OCI-LY1 (cell line): ENCODE data around the gene POLR2A.

Experiments
- H2AFZ ChIP-seq: fragments of 200-600 bp; sonication (generic), shearing (Covaris generic); 2 replicates; pipeline ENCODE4 v1.6.0; 2014; ENCODE audit warnings: antibody characterized with exemption, mild to moderate bottlenecking, low read length
- H3F3A ChIP-seq: fragments of 200-600 bp; sonication (generic), shearing (Covaris generic); 2 replicates; pipeline ENCODE4 v1.6.0; 2014; ENCODE audit warnings: mild to moderate bottlenecking, antibody characterized with exemption, low read length, moderate library complexity; ENCODE audit not compliant: insufficient read depth
- H3K27ac ChIP-seq: fragments of 200-600 bp; sonication (generic); 2 replicates; pipeline ENCODE4 v1.5.1; 2014; ENCODE audit warnings: low read length, mixed run types, mild to moderate bottlenecking, low read depth; ENCODE audit not compliant: poor library complexity, severe bottlenecking
- H3K27me3 ChIP-seq: fragments of 200-600 bp; sonication (generic); 2 replicates; pipeline ENCODE4 v1.6.0; 2014; ENCODE audit warnings: antibody characterized with exemption, mild to moderate bottlenecking, low read length, moderate library complexity; ENCODE audit not compliant: insufficient read depth
- H3K36me3 ChIP-seq: fragments of 200-600 bp; sonication (generic); 2 replicates; pipeline ENCODE4 v1.6.1; 2014; ENCODE audit warnings: mild to moderate bottlenecking, antibody characterized with exemption, low read length, moderate library complexity, mixed read lengths; ENCODE audit not compliant: insufficient read depth
- H3K4me1 ChIP-seq: fragments of 200-600 bp; sonication (generic); 2 replicates; pipeline ENCODE4 v1.5.1; 2014; ENCODE audit warnings: mild to moderate bottlenecking, low read length, moderate library complexity; ENCODE audit not compliant: insufficient read depth, severe bottlenecking
- H3K4me2 ChIP-seq: fragments of 200-600 bp; sonication (generic), shearing (Covaris generic); 2 replicates; pipeline ENCODE4 v1.6.1; 2014; ENCODE audit warnings: low read length
- H3K4me3 ChIP-seq: fragments of 200-600 bp; sonication (generic); 2 replicates; pipeline ENCODE4 v1.5.1; 2014; ENCODE audit warnings: low read length, low read depth, mild to moderate bottlenecking, mixed read lengths; ENCODE audit not compliant: poor library complexity, severe bottlenecking
- H3K79me2 ChIP-seq: fragments of 200-600 bp; shearing (Covaris generic); 2 replicates; pipeline ENCODE4 v1.6.1; 2016; ENCODE audit warnings: mixed run types, low read length, mixed read lengths; ENCODE audit not compliant: insufficient read depth
- H3K9ac ChIP-seq: fragments of 200-600 bp; sonication (generic), shearing (Covaris generic); 2 replicates; pipeline ENCODE4 v1.6.1; 2014; ENCODE audit warnings: mild to moderate bottlenecking, low read length, mixed read lengths
- H3K9me2 ChIP-seq: fragments of 200-600 bp; sonication (generic), shearing (Covaris generic); 2 replicates; pipeline ENCODE4 v1.6.1; 2014; ENCODE audit warnings: low read depth, mild to moderate bottlenecking, low read length, mixed read lengths
- H3K9me3 ChIP-seq: fragments of 200-600 bp; shearing (Covaris generic); 2 replicates; pipeline ENCODE4 v1.6.1; 2014; ENCODE audit warnings: low read length, mixed read lengths
- H4K20me1 ChIP-seq: fragments of 200-600 bp; sonication (generic), shearing (Covaris generic); 2 replicates; pipeline ENCODE4 v1.6.0; 2016; ENCODE audit warnings: mild to moderate bottlenecking, low read length; ENCODE audit not compliant: insufficient read depth
- EZH2 ChIP-seq: fragments of 200-600 bp; sonication (generic), shearing (Covaris generic); IDR thresholded peaks from 2 replicates; pipeline ENCODE4 v1.8.0; 2017; ENCODE audit warnings: borderline replicate concordance, mixed run types, mild to moderate bottlenecking, antibody characterized with exemption, low read length, moderate library complexity, mixed read lengths
- TF ChIP-seq, protein P1 (sequence below): fragments of 200-600 bp; sonication (generic), shearing (Covaris generic); IDR thresholded peaks from 2 replicates; pipeline ENCODE4 v1.5.1; 2017; ENCODE audit warnings: mild to moderate bottlenecking, antibody characterized with exemption, low read length, moderate library complexity, mixed read lengths

POLR2A gene

GRCh38 chr17:7530023-7530900 lies 46.1 kb downstream of the POLR2A start:
- H3K9me2 ChIP-seq: no peaks in the 10 kb centered on the region
- H4K20me1 ChIP-seq: no peaks in the 10 kb centered on the region
- H3F3A ChIP-seq: no peaks in the 10 kb centered on the region
- H3K79me2 ChIP-seq: no peaks in the 10 kb centered on the region
- H3K9ac ChIP-seq: no peak overlapping the region
- H3K36me3 ChIP-seq: no peaks in the 10 kb centered on the region
- no peak overlapping the region for H3K4me2 ChIP-seq
- peaks cover under 1% of the 10 kb centered on the region; the same call in 1 of the 2 replicates for H3K27me3 ChIP-seq
- H3K9me3 ChIP-seq: no peaks in the 10 kb centered on the region
- no peak overlapping the region for H3K27ac ChIP-seq
- H3K4me3 ChIP-seq: no peak overlapping the region
- TF ChIP-seq, protein P1, sequence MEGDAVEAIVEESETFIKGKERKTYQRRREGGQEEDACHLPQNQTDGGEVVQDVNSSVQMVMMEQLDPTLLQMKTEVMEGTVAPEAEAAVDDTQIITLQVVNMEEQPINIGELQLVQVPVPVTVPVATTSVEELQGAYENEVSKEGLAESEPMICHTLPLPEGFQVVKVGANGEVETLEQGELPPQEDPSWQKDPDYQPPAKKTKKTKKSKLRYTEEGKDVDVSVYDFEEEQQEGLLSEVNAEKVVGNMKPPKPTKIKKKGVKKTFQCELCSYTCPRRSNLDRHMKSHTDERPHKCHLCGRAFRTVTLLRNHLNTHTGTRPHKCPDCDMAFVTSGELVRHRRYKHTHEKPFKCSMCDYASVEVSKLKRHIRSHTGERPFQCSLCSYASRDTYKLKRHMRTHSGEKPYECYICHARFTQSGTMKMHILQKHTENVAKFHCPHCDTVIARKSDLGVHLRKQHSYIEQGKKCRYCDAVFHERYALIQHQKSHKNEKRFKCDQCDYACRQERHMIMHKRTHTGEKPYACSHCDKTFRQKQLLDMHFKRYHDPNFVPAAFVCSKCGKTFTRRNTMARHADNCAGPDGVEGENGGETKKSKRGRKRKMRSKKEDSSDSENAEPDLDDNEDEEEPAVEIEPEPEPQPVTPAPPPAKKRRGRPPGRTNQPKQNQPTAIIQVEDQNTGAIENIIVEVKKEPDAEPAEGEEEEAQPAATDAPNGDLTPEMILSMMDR: no peak
- no peak for TF ChIP-seq EZH2
- H2AFZ ChIP-seq: no peak overlapping the region
- H3K4me1 ChIP-seq: no peaks in the 10 kb centered on the region

DNA sequence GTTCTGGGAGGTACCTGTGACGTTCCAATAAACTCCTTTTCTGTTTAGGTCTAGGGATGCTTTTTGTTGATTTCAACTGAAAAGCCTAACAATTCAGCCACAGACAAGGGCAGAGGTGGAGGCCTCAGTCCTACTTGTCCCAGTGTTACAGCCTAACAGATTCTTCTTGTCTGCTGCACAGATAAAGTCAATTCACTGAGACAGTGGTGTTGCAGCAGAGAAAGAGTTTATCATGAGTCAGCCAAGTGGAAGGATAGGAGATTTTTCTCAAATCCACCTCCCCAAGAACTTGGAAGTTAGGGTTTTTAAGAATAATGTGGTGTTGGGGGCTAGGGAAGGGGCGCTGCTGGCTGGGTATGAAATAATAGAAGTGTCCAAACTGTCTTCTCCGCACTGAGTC lies 53.9 kb downstream of the POLR2A start:
- Histone ChIP-seq H4K20me1 (no peaks in the 10 kb centered on the region), H3K9me2 (no peaks in the 10 kb centered on the region), H2AFZ (no peak overlapping the region), H3K27ac (no peak overlapping the region), H3F3A (no peaks in the 10 kb centered on the region), H3K9ac (no peak overlapping the region), H3K79me2 (no peaks in the 10 kb centered on the region), H3K9me3 (peaks cover 5% of the 10 kb centered on the region), H3K27me3 (peaks cover 19% of the 10 kb centered on the region; the same call in 1 of the 2 replicates), H3K4me2 (no peak overlapping the region), H3K4me1 (no peaks in the 10 kb centered on the region), H3K4me3 (no peak overlapping the region), H3K36me3 (no peaks in the 10 kb centered on the region; the same call in 1 of the 2 replicates)
- no peak for TF ChIP-seq EZH2
- TF ChIP-seq, protein P1: no peak

GRCh38 chr17:7538891-7539545 lies 54.9 kb downstream of the POLR2A start:
- Histone ChIP-seq H3F3A (no peaks in the 10 kb centered on the region), H3K27ac (no peak overlapping the region), H3K79me2 (no peaks in the 10 kb centered on the region), H3K4me1 (no peaks in the 10 kb centered on the region), H3K9ac (no peak overlapping the region), H2AFZ (no peak overlapping the region), H3K4me2 (no peak overlapping the region), H3K27me3 (peaks cover 19% of the 10 kb centered on the region; the same call in 1 of the 2 replicates), H3K36me3 (no peaks in the 10 kb centered on the region; the same call in 1 of the 2 replicates), H3K4me3 (no peak overlapping the region), H3K9me3 (peaks cover 5% of the 10 kb centered on the region), H4K20me1 (no peaks in the 10 kb centered on the region), H3K9me2 (no peaks in the 10 kb centered on the region)
- no peak for TF ChIP-seq EZH2
- TF ChIP-seq, protein P1: no peak
